Neural cell (in vitro differentiated cells): Measurements from ENCODE around the gene PABPC1L2A. TPM values are rescaled to one million over a fixed set of nuclear protein-coding genes. Genes with fewer than 3 reads are reported as not detected.
"Not testable (repeated sequence)": the region's sequence is repeated elsewhere in the genome, so short reads cannot be mapped to it uniquely, and the experiment has no call there.

Source experiments
- H2AFZ ChIP-seq: fragments of 200-600, 300-800 bp; sonication (generic), shearing (Covaris generic); 2 replicates; pipeline ENCODE4 v1.6.0; 2014; ENCODE audit warnings: low read depth, mild to moderate bottlenecking, antibody characterized with exemption, low read length, moderate library complexity
- H3F3A ChIP-seq: fragments of 200-600 bp; shearing (Covaris generic); 2 replicates; pipeline ENCODE4 v1.6.1; 2016; ENCODE audit warnings: mild to moderate bottlenecking, moderate library complexity, mixed read lengths, antibody characterized with exemption, low read length; ENCODE audit not compliant: insufficient read depth, poor library complexity, severe bottlenecking
- H3K27ac ChIP-seq: fragments of 200-600, 300-800 bp; sonication (generic), shearing (Covaris generic); 2 replicates; pipeline ENCODE4 v1.5.1; 2014; ENCODE audit warnings: mild to moderate bottlenecking, low read length, moderate library complexity
- H3K27me3 ChIP-seq: fragments of 300-800, 200-600 bp; sonication (generic), shearing (Covaris generic); 2 replicates; pipeline ENCODE4 v1.6.0; 2014; ENCODE audit warnings: mild to moderate bottlenecking, low read depth, low read length, moderate library complexity; ENCODE audit not compliant: insufficient read depth
- H3K36me3 ChIP-seq: fragments of 300-800, 200-600 bp; sonication (generic), shearing (Covaris generic); 2 replicates; pipeline ENCODE4 v1.5.1; 2014; ENCODE audit warnings: mild to moderate bottlenecking, antibody characterized with exemption, low read length, moderate library complexity; ENCODE audit not compliant: insufficient read depth
- H3K4me2 ChIP-seq: fragments of 300-800, 200-600 bp; sonication (generic), shearing (Covaris generic); 2 replicates; pipeline ENCODE4 v1.6.0; 2014; ENCODE audit warnings: mild to moderate bottlenecking, low read length
- H3K4me3 ChIP-seq: fragments of 300-800, 200-600 bp; sonication (generic), shearing (Covaris generic); 2 replicates; pipeline ENCODE4 v1.5.1; 2014; ENCODE audit warnings: mild to moderate bottlenecking, low read length, moderate library complexity
- H3K79me2 ChIP-seq: fragments of 200-600 bp; shearing (Covaris generic); replicated peaks from 2 replicates; pipeline ENCODE4 v1.6.0; 2014; ENCODE audit warnings: mild to moderate bottlenecking, low read length, moderate library complexity; ENCODE audit not compliant: insufficient read depth
- H3K9ac ChIP-seq: fragments of 300-800, 200-600 bp; sonication (generic), shearing (Covaris generic); 2 replicates; pipeline ENCODE4 v1.6.1; 2016; ENCODE audit warnings: mild to moderate bottlenecking, low read length, mixed read lengths
- H3K9me2 ChIP-seq: fragments of 200-600 bp; shearing (Covaris generic); 2 replicates; pipeline ENCODE4 v1.6.1; 2016; ENCODE audit warnings: mild to moderate bottlenecking, low read length, mixed read lengths; ENCODE audit not compliant: insufficient read depth
- H3K9me3 ChIP-seq: fragments of 200-600, 300-800 bp; sonication (generic), shearing (Covaris generic); 2 replicates; pipeline ENCODE4 v1.6.1; 2016; ENCODE audit warnings: mild to moderate bottlenecking, mixed run types, low read length, moderate library complexity, mixed read lengths
- H4K20me1 ChIP-seq: fragments of 200-600 bp; shearing (Covaris generic); 2 replicates; pipeline ENCODE4 v1.6.1; 2016; ENCODE audit warnings: mild to moderate bottlenecking, mixed run types; ENCODE audit not compliant: insufficient read depth
- EZH2 ChIP-seq: fragments of 200-600, 300-800 bp; shearing (Covaris generic), sonication (generic); IDR thresholded peaks from 2 replicates; pipeline ENCODE4 v1.6.1; 2014; ENCODE audit warnings: antibody characterized with exemption, low read length, borderline replicate concordance, mild to moderate bottlenecking; ENCODE audit not compliant: insufficient read depth, poor library complexity, severe bottlenecking
- MXI1 ChIP-seq: fragments of 450-650 bp; conservative IDR thresholded peaks from 2 replicates; pipeline ENCODE4 v1.6.1; 2014; ENCODE audit warnings: antibody characterized with exemption, mild to moderate bottlenecking; ENCODE audit not compliant: poor library complexity, severe bottlenecking
- POLR2AphosphoS5 ChIP-seq: IDR thresholded peaks from 2 replicates; pipeline ENCODE4 v1.6.1; 2012
- RAD21 ChIP-seq: fragments of 450-650 bp; conservative IDR thresholded peaks from 2 replicates; pipeline ENCODE4 v1.6.1; 2014; ENCODE audit warnings: antibody characterized with exemption, mild to moderate bottlenecking, moderate library complexity
- SMC3 ChIP-seq: fragments of 450-650 bp; conservative IDR thresholded peaks from 2 replicates; pipeline ENCODE4 v1.6.1; 2014; ENCODE audit warnings: antibody characterized with exemption, mild to moderate bottlenecking, moderate library complexity; ENCODE audit not compliant: poor library complexity
- polyA plus RNA-seq: library from polyadenylated mRNA; depleted of rRNA; stranded (reverse); fragments of >200 nt; gene quantifications from 2 replicates; pipeline ENCODE4 v1.2.3, GENCODE V29; 2014
- TF ChIP-seq, protein P1 (sequence below): fragments of 450-650 bp; IDR thresholded peaks from 2 replicates; pipeline ENCODE4 v1.5.1; 2014; ENCODE audit warnings: antibody characterized with exemption, mild to moderate bottlenecking, moderate library complexity; ENCODE audit not compliant: poor library complexity, severe bottlenecking
- TF ChIP-seq, protein P2 (sequence below): IDR thresholded peaks from 2 replicates; pipeline ENCODE4 v1.6.1; 2012; ENCODE audit warnings: borderline replicate concordance

PABPC1L2A gene
- polyA plus RNA-seq, 1 donor from 2014 or later, result 0.38 TPM

DNA sequence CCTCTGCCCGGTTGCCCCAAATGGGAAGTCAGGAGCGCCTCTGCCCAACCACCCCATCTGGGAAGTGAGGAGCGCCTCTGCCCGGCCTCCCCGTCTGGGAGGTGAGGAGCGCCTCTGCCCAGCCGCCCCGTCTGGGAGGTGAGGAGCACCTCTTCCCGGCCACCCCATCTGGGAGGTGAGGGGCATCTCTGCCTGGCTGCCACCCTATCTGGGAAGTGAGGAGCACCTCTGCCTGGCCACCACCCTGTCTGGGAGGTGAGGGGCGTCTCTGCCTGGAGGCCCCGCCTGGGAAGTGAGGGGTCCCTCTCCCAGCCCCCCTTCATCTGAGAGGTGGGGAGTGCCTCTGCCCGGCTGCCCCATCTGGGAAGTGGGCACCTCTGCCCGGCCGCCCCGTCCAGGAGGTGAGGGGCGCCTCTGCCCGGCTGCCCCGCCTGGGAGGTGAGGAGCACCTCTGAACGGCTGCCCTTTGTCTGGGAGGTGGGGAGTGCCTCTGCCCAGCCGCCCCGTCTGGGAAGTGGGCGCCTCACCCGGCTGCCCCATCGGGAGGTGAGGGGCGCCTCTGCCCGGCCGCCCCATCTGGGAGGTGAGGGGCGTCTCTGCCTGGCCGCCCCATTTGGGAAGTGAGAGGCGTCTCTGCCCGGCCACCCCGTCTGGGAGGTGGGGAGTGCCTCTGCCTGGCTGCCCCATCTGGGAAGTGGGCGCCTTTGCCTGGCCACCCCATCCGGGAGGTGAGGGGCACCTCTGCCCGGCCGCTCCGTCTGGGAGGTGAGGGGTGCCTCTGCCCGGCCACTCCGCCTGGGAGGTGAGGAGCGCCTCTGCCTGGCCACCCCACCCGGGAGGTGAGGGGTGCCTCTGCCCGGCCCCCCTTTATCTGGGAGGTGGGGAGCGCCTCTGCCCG, 10.6 kb downstream of the PABPC1L2A start:
- no peaks in the 10 kb centered on the region for H3K9me3 ChIP-seq
- H3K4me3 ChIP-seq, result no peak overlapping the region
- no peak overlapping the region for H2AFZ ChIP-seq
- TF ChIP-seq POLR2AphosphoS5 (no peak), EZH2 (no peak), MXI1 (no peak)
- TF ChIP-seq, protein P1, sequence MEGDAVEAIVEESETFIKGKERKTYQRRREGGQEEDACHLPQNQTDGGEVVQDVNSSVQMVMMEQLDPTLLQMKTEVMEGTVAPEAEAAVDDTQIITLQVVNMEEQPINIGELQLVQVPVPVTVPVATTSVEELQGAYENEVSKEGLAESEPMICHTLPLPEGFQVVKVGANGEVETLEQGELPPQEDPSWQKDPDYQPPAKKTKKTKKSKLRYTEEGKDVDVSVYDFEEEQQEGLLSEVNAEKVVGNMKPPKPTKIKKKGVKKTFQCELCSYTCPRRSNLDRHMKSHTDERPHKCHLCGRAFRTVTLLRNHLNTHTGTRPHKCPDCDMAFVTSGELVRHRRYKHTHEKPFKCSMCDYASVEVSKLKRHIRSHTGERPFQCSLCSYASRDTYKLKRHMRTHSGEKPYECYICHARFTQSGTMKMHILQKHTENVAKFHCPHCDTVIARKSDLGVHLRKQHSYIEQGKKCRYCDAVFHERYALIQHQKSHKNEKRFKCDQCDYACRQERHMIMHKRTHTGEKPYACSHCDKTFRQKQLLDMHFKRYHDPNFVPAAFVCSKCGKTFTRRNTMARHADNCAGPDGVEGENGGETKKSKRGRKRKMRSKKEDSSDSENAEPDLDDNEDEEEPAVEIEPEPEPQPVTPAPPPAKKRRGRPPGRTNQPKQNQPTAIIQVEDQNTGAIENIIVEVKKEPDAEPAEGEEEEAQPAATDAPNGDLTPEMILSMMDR, result no peak
- no peaks in the 10 kb centered on the region for H3K36me3 ChIP-seq
- H3F3A ChIP-seq, result no peaks in the 10 kb centered on the region
- H3K9me2 ChIP-seq, result no peaks in the 10 kb centered on the region
- no peaks in the 10 kb centered on the region for H4K20me1 ChIP-seq
- no peaks in the 10 kb centered on the region for H3K79me2 ChIP-seq
- no peaks in the 10 kb centered on the region for H3K27me3 ChIP-seq
- no peak overlapping the region for H3K9ac ChIP-seq
- no peak overlapping the region for H3K4me2 ChIP-seq
- H3K27ac ChIP-seq, result no peak overlapping the region

DNA sequence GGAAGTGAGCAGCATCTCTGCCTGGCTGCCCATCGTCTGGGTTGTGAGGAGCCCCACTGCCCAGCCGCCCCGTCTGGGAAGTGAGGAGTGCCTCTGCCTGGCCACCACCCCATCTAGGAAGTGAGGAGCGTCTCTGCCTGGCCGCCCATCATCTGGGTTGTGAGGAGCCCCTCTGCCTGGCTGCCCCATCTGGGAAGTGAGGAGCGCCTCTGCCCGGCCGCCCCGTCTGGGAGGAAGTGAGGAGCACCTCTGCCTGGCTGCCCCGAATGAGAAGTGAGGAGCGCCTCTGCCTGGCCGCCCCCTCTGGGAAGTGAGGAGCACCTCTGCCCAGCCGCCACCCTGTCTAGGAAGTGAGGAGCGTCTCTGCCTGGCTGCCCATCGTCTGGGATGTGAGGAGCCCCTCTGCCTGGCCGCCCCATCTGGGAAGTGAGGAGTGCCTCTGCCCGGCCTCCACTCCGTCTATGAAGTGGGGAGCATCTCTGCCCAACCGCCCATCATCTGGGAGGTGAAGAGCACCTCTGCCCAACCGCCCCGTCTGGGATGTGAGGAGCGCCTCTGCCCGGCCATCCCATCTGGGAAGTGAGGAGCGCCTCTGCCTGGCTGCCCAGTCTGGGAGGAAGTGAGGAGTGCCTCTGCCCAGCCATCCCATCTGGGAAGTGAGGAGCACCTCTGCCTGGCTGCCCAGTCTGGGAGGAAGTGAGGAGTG, 11.4 kb downstream of the PABPC1L2A start:
- H3F3A ChIP-seq, H3K9me2 ChIP-seq, H3K36me3 ChIP-seq, H3K4me3 ChIP-seq, H3K27ac ChIP-seq, H3K9me3 ChIP-seq, H3K4me2 ChIP-seq, H3K79me2 ChIP-seq, H3K9ac ChIP-seq, H2AFZ ChIP-seq, H3K27me3 ChIP-seq, H4K20me1 ChIP-seq: not testable (repeated sequence)

DNA sequence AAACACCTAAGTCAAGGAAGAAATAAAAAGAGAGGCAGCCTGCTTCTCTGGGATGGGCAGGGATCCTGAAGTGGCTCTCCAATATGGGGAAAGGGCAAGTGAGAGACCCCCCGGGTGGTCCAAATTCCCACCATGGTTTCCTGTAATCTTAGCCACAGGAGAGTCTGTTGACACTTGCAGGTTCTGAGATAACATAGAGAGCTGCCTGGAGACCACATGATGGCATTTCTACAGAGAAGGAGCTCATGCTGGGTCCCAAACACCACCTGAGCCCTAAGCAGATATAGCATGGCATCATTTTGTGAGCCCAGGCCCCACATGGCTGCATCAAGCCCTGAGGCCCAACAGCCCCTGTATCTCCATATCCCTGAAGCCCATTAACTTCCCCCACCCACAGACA, 50.4 kb downstream of the PABPC1L2A start:
- Histone ChIP-seq H3K27ac (no peak overlapping the region), H4K20me1 (no peaks in the 10 kb centered on the region), H3K79me2 (no peaks in the 10 kb centered on the region), H3K36me3 (no peaks in the 10 kb centered on the region), H3K4me3 (no peak overlapping the region), H2AFZ (no peak overlapping the region), H3F3A (no peaks in the 10 kb centered on the region), H3K4me2 (no peak overlapping the region), H3K9me2 (no peaks in the 10 kb centered on the region), H3K27me3 (no peaks in the 10 kb centered on the region), H3K9ac (no peak overlapping the region), H3K9me3 (no peaks in the 10 kb centered on the region)
- TF ChIP-seq EZH2 (no peak), SMC3 (no peak), POLR2AphosphoS5 (no peak), MXI1 (no peak), RAD21 (no peak)
- TF ChIP-seq, protein P1, result no peak
- TF ChIP-seq, protein P2, sequence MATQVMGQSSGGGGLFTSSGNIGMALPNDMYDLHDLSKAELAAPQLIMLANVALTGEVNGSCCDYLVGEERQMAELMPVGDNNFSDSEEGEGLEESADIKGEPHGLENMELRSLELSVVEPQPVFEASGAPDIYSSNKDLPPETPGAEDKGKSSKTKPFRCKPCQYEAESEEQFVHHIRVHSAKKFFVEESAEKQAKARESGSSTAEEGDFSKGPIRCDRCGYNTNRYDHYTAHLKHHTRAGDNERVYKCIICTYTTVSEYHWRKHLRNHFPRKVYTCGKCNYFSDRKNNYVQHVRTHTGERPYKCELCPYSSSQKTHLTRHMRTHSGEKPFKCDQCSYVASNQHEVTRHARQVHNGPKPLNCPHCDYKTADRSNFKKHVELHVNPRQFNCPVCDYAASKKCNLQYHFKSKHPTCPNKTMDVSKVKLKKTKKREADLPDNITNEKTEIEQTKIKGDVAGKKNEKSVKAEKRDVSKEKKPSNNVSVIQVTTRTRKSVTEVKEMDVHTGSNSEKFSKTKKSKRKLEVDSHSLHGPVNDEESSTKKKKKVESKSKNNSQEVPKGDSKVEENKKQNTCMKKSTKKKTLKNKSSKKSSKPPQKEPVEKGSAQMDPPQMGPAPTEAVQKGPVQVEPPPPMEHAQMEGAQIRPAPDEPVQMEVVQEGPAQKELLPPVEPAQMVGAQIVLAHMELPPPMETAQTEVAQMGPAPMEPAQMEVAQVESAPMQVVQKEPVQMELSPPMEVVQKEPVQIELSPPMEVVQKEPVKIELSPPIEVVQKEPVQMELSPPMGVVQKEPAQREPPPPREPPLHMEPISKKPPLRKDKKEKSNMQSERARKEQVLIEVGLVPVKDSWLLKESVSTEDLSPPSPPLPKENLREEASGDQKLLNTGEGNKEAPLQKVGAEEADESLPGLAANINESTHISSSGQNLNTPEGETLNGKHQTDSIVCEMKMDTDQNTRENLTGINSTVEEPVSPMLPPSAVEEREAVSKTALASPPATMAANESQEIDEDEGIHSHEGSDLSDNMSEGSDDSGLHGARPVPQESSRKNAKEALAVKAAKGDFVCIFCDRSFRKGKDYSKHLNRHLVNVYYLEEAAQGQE, result no peak
